Stimulated activated CD8-positive, alpha-beta memory T cell treated with anti-CD3 and anti-CD28 coated beads, Interleukin-12 subunit alpha, Interleukin-12 subunit beta, amount 100 ng/mL, for 4 hours (primary cell): ENCODE data around the gene MCM8.

Experiments used
- DNase-seq: peaks from one replicate; pipeline ENCODE4 v3.0.0-alpha.2; 2020; ENCODE audit warnings: low read depth

MCM8 gene

GRCh38 chr20:5950271-5951031 is at the start of gene MCM8, which contains the start of gene TRMT6:
MCM8 (plus strand) TSS chr20:5950652; CDS start chr20:5952016, 1,364 bp downstream.
TRMT6 (minus strand) TSS chr20:5950533; CDS start chr20:5950405, 128 bp downstream.
- peak; percentile 94 for DNase-seq

DNA sequence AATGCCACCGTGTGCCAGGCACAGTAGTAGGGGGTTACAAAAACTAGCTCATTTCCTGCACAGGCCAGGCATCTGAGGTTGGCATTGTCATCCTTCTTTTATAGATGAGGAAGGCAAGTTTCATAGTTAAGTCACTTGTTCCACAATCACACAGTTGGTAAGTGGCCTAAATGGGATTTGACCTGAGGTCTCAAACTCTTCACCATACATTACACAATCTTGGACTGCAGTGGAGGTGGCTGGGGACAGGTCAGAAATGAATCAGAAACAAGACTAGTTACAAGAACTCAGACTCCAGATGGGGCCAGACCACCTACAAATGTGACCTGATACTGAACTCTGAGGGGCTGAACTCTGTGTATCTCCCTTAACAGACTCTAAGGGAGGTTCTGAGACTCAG is 49.5 kb upstream of the MCM8 start:
- DNase-seq = no peak

- no peak for DNase-seq
Measured at GRCh38 chr20:5908981-5909380, 41.5 kb upstream of the MCM8 start.

- no peak for DNase-seq
Measured at GRCh38 chr20:5910186-5910585, 40.3 kb upstream of the MCM8 start.

GRCh38 chr20:5913166-5913565 is 37.3 kb upstream of the MCM8 start:
- no peak for DNase-seq

DNA sequence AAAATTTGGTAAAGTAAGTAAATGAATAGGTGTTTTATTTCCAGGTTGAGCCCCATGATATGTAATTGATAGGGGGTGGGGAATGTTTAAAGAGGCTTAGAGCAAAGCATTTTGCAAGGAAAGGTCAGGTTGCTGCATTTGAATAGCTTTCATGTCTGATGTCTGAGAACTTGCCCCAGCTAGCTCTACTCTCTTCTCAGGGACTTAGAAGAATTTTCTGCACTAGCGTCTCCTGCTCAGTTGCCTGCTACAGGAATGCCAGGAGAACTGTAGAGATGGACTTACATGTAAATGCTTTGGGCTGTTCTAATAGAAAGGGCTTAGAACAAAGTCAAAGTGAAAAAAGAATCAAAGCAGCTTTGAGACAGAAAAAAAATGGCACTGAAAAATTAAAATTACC is 35.6 kb upstream of the MCM8 start:
- DNase-seq = no peak

DNA sequence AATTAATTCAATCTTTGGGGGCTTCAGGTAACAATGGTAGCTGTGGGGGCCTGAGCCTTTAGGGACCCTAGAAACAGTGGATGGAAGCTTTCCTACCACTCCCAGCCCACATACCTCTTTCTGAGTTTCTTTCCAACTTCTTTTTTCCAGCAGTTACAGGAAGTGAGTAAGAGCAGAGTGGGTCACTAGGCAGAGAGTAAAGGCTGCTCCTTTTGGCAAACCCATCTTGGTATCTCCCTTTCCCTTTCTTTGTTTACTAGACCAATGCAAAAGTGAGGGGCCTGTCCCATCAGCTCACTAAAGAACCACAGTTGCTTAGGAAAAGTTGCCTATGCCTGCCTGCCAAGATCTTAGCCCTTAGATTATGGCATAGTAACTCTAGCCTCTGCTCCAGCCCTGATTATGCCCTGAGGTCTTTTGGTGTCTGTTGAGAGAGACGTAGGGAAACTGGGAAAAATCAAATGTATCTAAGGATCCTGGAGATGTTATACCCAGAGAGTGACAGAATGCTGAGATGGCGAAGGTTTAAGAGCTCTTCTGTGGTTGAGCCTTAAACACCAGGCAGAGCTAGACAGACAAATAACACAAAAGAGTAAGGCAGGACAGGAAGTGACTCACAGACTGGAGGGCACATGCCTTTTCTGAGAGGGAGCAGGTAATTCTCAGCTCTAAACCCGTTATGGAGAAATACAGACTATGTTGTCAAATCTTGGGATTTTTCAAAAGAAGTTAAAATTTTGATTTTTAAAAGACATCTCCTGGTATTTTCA is 31.4 kb upstream of the MCM8 start:
- no peak for DNase-seq

DNA sequence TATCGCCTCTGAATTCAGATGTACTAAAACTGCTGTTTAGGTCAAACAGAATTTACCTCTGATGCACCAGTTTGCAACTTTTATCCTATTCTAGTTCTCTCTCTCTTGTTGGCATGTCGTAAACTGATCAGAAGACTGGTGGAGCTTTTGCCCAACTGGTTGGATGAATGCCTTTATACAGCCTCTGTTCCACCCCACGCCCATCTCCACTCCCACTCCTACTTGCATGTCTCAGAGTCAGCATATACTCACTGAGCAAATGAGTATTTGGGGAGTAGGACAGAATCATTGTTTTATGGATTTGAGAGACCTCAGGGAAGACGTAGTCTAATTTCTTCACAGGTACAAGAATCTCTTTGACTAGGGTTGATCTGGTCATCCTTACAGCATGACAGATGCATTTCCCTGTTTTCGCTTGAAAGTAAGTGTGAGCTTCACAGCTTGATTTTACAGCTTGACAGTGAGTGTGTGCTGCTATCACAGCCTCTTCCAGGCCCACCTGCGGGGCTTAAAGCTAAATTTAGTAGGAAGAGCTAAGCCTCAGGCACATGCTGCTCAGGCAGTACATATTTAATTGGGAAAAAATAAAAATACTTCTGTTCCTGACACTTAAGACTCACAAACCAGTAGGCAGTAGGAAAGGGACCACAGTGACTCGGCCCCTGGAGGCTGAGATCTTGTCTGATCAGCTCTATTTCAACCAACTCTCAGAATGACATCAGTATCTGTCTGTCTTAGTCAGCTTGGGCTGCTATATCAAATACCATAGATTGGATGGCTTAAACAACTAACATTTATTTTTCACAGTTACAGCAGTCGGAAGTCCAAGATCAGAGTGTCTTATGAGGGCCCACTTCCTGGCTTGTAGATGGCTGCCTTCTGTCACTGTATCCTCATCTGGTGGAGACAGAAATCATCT is 30.6 kb upstream of the MCM8 start:
- DNase-seq = no peak

DNA sequence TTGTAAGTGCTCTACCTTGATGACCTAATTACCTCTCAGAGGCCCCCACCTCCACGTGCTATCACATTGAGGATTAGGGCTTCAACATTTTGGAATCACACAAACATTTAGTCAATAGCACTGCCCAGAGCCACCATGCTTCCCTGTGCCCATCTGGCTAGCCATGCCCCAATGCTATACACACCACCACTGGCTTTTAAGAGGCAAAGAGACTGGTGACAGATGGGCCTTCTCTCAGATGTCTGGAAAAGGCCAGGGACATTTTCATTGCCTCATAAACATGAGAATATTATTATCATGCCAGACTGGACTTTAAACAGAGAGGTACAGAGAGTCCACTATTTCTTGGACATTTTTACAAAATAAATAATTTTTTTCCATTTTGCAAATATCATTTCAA is 29.9 kb upstream of the MCM8 start:
- no peak for DNase-seq

GRCh38 chr20:5923493-5923892 is 27.0 kb upstream of the MCM8 start:
- DNase-seq = no peak

DNA sequence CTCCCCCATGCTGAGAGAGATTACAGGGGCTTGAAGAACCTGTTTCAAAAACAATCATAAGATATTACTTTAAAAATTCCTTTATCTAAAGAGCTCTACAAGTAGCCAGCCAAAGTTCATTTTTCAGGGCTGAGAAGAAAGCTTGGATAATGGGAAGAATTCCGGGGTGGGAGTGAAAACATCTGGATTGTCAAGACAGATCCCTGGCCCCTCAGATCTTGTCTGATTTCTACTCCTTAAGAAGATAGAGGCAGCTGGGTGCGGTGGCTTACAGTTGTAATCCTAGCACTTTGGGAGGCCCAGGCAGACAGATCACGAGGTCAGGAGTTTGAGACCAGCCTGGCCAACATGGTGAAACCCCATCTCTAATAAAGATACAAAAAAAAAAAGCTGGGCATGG is 24.9 kb upstream of the MCM8 start:
- DNase-seq = no peak

- DNase-seq = no peak
Measured at GRCh38 chr20:5927749-5928462, 22.5 kb upstream of the MCM8 start.

DNA sequence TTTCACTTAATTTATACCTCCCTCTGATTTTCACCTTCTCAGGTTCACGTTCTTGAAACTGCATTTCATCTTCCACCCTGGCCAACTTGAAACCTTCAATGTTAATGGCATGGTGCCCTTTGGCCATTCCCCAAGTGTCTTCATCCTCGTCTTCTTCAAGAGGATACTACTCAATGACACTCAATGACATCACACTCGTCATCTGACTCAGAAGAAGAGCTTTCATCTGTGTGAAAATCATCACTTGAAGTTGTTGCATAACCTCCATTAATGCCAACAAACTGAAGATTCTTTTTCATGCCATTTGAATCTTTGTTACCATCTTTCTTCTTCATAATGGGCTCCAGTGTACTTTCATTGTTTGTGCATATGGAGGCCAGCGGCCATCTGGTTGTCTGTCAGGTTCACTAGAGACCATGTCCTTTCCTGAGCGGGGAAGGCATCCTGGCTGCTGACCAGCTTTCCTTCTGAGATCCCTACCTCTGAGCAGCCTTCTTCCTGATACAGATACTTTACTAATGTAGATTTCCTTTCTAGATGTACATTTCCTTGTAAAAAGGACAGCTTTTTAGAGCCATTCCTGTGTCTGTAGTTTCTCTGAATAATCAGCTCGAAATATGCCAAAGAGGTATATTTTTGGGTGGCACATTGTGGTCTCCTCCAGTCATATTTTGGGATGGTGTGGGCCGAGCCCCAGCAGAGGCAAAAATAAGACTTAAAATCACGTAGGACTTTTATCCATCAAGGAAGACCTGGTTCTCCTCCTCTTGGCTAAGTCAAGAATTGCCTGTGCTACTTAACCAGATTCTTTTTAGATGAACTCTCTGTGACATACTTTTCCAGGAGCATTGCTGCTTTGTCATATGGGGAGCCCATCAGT is 21.4 kb upstream of the MCM8 start:
- DNase-seq = no peak

- no peak for DNase-seq
Measured at GRCh38 chr20:5931411-5931810, 19.0 kb upstream of the MCM8 start.

- DNase-seq = no peak
Measured at GRCh38 chr20:5932796-5933195, 17.7 kb upstream of the MCM8 start.

- DNase-seq = no peak
Measured at GRCh38 chr20:5933802-5934436, 16.5 kb upstream of the MCM8 start.

DNA sequence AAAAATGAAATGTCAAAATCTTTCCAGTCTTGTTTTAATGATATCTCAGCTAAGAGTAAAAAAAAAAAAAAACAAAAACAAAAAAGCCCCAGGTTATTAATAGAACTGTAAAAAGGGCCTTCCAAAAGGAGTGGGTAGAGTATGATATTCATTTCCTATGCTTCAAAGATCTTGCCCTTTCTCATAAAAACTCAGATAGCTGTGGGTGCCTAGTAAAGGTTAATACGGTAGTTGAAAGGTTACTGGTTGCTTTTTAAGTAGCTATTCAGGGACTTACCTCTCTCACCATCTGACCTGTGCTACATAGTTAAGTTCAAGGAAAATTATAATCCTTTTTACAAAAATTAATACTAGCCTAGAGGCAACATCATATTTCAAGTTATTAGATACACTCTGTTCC is 15.1 kb upstream of the MCM8 start:
- DNase-seq = no peak

DNA sequence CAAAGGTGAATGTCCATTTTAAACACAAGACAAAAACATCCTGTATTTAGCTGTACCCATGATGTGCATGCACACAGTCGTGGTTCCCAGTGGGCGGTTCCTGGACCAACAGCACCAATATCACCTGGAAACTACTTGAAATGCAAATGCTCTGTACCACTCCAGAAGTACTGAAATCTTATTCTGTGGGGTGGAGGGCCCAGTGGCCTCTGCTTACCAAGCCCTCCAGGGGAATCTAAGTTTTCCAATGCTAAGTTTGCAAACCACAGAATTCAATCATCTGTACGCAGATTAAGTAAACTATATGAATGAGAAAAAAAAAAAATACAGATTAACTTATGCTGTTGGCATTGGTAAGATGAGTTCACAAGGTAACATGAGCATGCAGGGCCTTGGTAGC is 14.2 kb upstream of the MCM8 start:
- DNase-seq = no peak

DNA sequence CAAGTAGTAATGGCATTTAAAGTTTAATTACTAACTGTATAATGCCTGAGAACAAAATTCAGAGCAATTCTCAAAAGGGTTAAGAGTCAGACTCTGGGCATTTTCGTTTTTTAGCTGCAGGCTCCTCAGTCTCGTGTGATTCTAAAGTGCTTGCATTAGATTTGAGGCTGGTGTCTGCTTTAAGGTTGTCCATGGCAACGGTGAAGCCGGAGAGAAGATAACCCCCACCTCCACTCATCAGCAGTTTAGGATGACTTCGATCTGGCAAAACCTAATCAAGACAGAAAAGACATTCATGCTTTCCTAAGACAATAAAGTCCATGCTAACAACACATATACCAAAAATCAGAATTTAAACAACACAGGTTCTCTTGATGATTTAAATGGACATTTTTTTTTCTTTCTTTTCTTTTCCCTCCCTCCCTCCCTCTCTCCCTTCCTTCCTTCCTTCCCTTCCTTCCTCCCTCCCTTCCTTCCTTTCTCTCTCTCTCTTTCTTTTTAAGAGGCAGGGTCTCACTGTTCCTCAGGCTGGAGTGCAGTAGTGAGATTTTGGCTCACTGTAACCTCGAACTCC is 11.9 kb upstream of the MCM8 start:
- no peak for DNase-seq

DNA sequence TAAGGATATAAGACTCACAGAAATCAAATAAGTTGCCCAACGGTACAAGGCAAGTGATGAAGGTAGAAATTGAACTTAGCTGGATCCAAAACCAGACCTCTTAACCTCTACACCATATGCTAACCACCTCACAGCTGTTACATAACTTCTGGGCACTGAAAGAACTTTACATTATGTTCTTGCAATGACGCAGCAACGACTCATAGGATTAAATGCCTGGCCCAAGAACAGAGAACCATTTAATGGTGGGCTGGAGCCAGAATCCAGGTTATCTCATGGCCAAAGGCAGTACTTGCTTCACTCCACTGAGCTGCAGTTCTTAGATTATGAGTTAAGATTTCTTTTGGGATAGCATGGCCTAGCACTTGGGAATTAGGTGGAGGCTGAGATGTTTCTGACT is 4.5 kb upstream of the MCM8 start:
- DNase-seq = no peak
